ENCODE results near the gene IFI6.

The IFI6 gene

DNA sequence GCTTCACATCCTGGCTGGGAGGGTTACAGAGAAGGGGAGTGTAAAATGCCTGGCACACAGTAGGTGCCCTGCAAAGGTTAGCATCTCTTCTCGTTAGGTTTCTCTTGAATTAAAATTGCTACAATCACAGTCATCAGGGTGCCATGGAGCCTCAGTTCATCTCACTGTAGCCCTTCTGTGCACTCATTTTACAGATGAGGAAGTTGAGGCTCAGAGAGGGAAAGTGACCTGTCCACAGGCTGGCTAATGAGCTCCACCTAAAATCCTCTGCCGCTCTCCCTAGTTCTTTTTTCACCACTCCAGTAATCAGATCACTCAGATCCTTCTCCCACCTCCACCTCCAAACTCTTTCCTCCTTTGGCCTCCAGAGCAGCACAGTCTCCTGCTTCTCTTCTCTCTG is 54.6 kb downstream of the IFI6 start:
- TF ChIP-seq, protein P1, sequence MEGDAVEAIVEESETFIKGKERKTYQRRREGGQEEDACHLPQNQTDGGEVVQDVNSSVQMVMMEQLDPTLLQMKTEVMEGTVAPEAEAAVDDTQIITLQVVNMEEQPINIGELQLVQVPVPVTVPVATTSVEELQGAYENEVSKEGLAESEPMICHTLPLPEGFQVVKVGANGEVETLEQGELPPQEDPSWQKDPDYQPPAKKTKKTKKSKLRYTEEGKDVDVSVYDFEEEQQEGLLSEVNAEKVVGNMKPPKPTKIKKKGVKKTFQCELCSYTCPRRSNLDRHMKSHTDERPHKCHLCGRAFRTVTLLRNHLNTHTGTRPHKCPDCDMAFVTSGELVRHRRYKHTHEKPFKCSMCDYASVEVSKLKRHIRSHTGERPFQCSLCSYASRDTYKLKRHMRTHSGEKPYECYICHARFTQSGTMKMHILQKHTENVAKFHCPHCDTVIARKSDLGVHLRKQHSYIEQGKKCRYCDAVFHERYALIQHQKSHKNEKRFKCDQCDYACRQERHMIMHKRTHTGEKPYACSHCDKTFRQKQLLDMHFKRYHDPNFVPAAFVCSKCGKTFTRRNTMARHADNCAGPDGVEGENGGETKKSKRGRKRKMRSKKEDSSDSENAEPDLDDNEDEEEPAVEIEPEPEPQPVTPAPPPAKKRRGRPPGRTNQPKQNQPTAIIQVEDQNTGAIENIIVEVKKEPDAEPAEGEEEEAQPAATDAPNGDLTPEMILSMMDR (IDR thresholded peaks at IDR 0.05; ENCODE audit: low read depth, low read length), result no peak
- no peak overlapping the region for H3K4me3 ChIP-seq (ENCODE audit: low read depth, low read length)

DNA sequence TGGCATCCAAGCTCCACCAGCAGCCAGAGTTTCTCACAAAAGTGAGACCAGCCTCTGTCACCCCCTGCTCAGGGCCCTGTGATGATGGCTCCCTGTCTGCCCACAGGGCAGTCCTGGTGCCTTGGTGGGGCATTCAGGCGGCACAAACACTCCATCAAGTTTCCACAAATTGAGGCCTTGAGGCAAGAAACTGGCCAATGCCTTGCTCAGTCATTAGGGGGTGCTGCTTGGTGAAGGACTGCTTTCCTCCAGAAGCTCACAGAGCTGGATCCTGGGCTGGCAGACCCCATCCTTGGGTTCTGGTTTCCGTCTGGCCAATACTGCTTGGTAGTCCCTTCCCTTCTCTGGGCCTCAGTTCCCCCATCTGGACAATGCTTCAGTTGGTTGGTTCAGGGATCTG is 55.6 kb downstream of the IFI6 start:
- no peak overlapping the region for H3K4me3 ChIP-seq (ENCODE audit: low read depth, low read length)
- TF ChIP-seq, protein P1 (IDR thresholded peaks at IDR 0.05; ENCODE audit: low read depth, low read length), result no peak

All from WI38 (cell line).